HL-60 (cell line): ENCODE data around the gene SCART1.

Experiments
- DNase-seq, 2 experiments: peaks; one replicate each; pipeline ENCODE4 v3.0.0-alpha.2; 2010 to 2020; ENCODE audit warnings: low read depth in 1 of 2, low spot score in 1 of 2
- H3K27ac ChIP-seq: fragments of 250-450 bp; sonication (Bioruptor Pico); replicated peaks from 2 replicates; pipeline ENCODE4 v1.5.1; 2020; ENCODE audit warnings: mild to moderate bottlenecking, moderate library complexity
- H3K27me3 ChIP-seq: fragments of 250-450 bp; sonication (Bioruptor Pico); 2 replicates; pipeline ENCODE4 v1.5.1; 2021; ENCODE audit warnings: mild to moderate bottlenecking, moderate library complexity; ENCODE audit not compliant: insufficient read depth, poor library complexity, severe bottlenecking
- H3K4me3 ChIP-seq: replicated peaks from 2 replicates; pipeline ENCODE4 v1.5.1; 2011; ENCODE audit warnings: mild to moderate bottlenecking, control low read depth, low read length; ENCODE audit not compliant: insufficient read depth
- CTCF ChIP-seq: IDR thresholded peaks from one replicate; pipeline ENCODE4 v1.5.1; 2011; ENCODE audit warnings: low read length, control low read depth, inconsistent platforms; ENCODE audit not compliant: insufficient read depth
- GABPA ChIP-seq: IDR thresholded peaks from 2 replicates; pipeline ENCODE4 v1.6.1; 2012; ENCODE audit warnings: low read depth
- POLR2AphosphoS5 ChIP-seq: IDR thresholded peaks from 2 replicates; pipeline ENCODE4 v1.6.1; 2012; ENCODE audit warnings: low read depth
- REST ChIP-seq: IDR thresholded peaks from 2 replicates; pipeline ENCODE4 v1.6.1; 2012; ENCODE audit warnings: low read depth; ENCODE audit not compliant: insufficient replicate concordance
- SPI1 ChIP-seq: IDR thresholded peaks from 2 replicates; pipeline ENCODE4 v1.6.1; 2012; ENCODE audit warnings: low read depth, mild to moderate bottlenecking, borderline replicate concordance

Gene SCART1

GRCh38 chr10:133455611-133456031 lies 1.9 kb downstream of the SCART1 start:
- Histone ChIP-seq H3K27ac (no peak overlapping the region), H3K27me3 (no peaks in the 10 kb centered on the region), H3K4me3 (no peak overlapping the region)
- no peak for DNase-seq
- no peak for TF ChIP-seq POLR2AphosphoS5
- no peak for TF ChIP-seq REST
- TF ChIP-seq CTCF: no peak
- no peak for TF ChIP-seq GABPA
- TF ChIP-seq SPI1: no peak

- Histone ChIP-seq H3K27ac (no peak overlapping the region), H3K27me3 (no peaks in the 10 kb centered on the region), H3K4me3 (no peak overlapping the region)
- DNase-seq: no peak
- TF ChIP-seq POLR2AphosphoS5: no peak
- TF ChIP-seq REST: no peak
- TF ChIP-seq SPI1: no peak
- no peak for TF ChIP-seq CTCF
- no peak for TF ChIP-seq GABPA
These were observed 2.6 kb downstream of the SCART1 start for GRCh38 chr10:133456041-133456951.

GRCh38 chr10:133457100-133457841 lies 3.5 kb downstream of the SCART1 start:
- TF ChIP-seq CTCF: no peak
- no peak for TF ChIP-seq REST
- no peak for TF ChIP-seq GABPA
- no peak for TF ChIP-seq POLR2AphosphoS5
- TF ChIP-seq SPI1: no peak
- Histone ChIP-seq H3K27me3 (no peaks in the 10 kb centered on the region), H3K27ac (no peak overlapping the region), H3K4me3 (no peak overlapping the region)
- no peak for DNase-seq
